Measurements from ENCODE around the gene STAP2.

STAP2 gene

GRCh38 chr19:4326837-4327251 lies 11.8 kb downstream of the STAP2 start:
- DNase-seq = no peak

GRCh38 chr19:4326215-4326836 lies 12.3 kb downstream of the STAP2 start:
- no peak for DNase-seq

GRCh38 chr19:4324228-4324627 lies 14.4 kb downstream of the STAP2 start:
- no peak for DNase-seq

GRCh38 chr19:4323692-4324091 lies 14.9 kb downstream of the STAP2 start:
- DNase-seq = no peak

- DNase-seq = no peak
Measured at GRCh38 chr19:4322942-4323665, 15.5 kb downstream of the STAP2 start.

- DNase-seq = no peak
Measured at GRCh38 chr19:4320419-4320818, 18.2 kb downstream of the STAP2 start.

- DNase-seq = peak; percentile 60 to 83 (median 72)
Measured at GRCh38 chr19:4319067-4319718, 19.4 kb downstream of the STAP2 start.

GRCh38 chr19:4318460-4318859 lies 20.2 kb downstream of the STAP2 start:
- DNase-seq = no peak

GRCh38 chr19:4316956-4317355 lies 21.7 kb downstream of the STAP2 start:
- DNase-seq = no peak

GRCh38 chr19:4313847-4314490 lies 24.7 kb downstream of the STAP2 start:
- DNase-seq = peak in 3 of 4 experiments; percentile 19 to 28 (median 23)

- no peak for DNase-seq
Measured at GRCh38 chr19:4310247-4311121, 28.1 kb downstream of the STAP2 start.

- DNase-seq = no peak
Measured at GRCh38 chr19:4305659-4306058, 33.0 kb downstream of the STAP2 start.

- no peak for DNase-seq
Measured at GRCh38 chr19:4305257-4305612, 33.4 kb downstream of the STAP2 start.

GRCh38 chr19:4304538-4305256 lies 33.9 kb downstream of the STAP2 start, which contains the start of gene FSD1:
Gene FSD1 (plus strand): TSS chr19:4304598. CDS start chr19:4304747, 149 bp downstream.
- peak; percentile 35 to 64 (median 46) for DNase-seq

GRCh38 chr19:4303819-4304537 lies 34.6 kb downstream of the STAP2 start:
- no peak for DNase-seq

GRCh38 chr19:4302243-4302640 lies 36.4 kb downstream of the STAP2 start, which contains the start of gene TMIGD2:
Gene TMIGD2 (minus strand): TSS chr19:4302389. CDS start chr19:4302385, 4 bp downstream.
- DNase-seq = no peak

GRCh38 chr19:4301590-4302242 lies 36.9 kb downstream of the STAP2 start:
- DNase-seq = no peak

GRCh38 chr19:4300589-4300988 lies 38.0 kb downstream of the STAP2 start:
- no peak for DNase-seq

- no peak for DNase-seq
Measured at GRCh38 chr19:4298810-4299550, 39.6 kb downstream of the STAP2 start.

Data from suppressor macrophage (primary cell).